NCI-H1930 (cell line): ENCODE results near the gene C2CD2L.
"Not testable (repeated sequence)": the region's sequence is repeated elsewhere in the genome, so short reads cannot be mapped to it uniquely, and the experiment has no call there.

ENCODE experiments used
- DNase-seq, 2 experiments: peaks; one replicate each; lab custom pipeline; 2025; lab: John Stamatoyannopoulos, UW

Gene C2CD2L

DNA sequence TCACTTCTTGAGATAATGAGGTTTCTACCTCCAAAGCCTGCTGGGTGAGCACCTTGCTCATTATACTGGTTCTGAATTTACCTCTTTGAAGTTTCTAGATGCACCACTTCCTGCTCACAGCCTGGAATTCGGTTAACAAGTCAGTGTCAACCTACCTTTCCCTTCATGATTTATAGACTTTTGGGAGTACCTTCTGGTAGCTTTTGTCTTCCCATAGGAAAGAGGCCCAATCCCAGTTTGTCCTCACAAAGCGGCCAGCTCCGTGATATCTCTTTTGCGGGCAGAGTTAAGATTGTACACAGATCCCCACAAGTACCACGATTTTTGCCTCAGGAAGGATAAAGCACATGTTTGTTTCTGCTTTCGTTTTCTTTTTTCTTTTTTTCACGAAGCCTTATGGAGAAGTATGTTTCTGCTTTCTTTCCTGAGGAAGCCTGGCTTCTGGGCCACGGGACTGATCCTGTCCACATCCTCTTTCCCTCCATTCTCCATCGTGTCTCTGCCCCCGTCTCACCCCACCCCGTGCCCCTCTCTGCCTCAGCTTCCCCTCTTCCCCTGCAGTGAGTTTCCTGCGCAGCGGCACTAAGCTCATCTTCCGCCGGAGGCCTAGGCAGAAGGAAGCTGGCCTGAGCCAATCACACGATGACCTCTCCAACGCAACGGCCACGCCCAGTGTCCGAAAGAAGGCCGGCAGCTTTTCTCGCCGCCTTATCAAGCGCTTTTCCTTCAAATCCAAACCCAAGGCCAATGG, 8.5 kb downstream of the C2CD2L start:
- no peak for DNase-seq

DNA sequence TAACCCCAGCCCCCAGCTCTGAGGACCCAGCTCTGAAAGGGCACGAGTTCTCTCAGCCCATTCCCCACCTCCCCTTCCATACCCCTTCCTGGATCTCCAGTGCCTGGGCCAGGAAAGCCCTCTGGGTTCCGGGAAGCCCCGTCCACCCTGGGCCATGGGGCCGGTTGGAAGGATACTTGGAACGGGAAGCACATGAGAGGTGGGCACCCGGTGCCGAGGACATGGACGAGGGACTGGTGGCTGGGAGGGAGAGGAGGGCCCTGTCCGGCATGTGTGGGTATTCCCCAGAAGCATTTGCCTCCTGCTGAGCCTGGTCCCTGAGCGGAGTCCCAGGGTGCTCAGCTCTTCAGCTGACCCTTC, 9.1 kb downstream of the C2CD2L start:
- no peak for DNase-seq

DNA sequence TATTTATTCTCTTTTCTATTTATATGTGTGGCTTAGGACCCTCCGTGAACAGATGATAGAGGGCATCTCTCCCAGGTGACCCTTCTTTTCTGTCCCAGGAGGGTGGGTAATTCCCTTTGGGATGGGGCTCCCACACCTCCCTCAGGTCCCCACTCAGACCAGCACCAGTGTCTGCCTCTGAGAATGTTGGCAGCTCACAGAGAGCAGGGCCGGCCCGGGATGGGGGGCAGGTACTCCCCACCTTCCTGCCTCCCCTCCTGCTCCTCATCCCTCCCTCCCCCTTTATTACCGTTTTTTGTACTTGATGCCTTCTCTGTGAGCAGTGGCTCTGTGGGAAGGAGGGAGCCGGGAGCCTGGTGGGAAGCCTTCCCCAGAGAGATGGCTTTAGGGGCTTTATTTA, 9.5 kb downstream of the C2CD2L start:
- no peak for DNase-seq

DNA sequence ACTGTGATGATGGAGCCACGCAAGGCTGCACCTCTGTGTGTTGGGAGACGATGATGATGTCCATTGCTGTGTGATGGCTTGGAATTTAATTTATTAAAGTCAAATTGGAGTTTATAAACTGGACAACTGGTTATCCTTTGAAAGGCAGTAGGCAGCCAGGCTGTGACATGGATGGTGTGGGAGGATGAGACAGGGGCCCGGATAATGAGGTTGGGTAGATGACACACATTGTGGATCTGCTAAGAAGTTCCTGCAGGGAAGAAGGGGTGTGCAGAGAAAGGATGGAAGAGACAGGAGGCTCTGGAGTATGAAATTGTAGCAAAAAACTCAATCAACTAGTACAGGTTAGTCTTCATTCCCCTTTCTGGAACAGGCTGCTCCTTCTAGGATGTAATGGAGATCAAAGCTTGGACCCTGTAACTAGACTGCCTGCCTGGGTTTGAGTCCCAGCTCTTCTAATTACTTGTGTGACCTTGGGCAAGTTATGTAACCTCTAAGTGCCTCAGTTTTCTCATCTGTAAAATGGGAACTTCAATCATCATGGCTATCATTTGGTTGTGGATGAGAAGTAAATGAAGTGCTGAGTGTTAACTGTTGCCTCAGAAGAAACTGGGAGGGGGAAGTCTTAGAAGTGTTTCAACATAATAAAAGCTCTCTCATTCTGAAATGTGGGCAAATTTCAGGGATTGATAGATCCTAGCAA, 10.0 kb downstream of the C2CD2L start:
- DNase-seq = no peak

DNA sequence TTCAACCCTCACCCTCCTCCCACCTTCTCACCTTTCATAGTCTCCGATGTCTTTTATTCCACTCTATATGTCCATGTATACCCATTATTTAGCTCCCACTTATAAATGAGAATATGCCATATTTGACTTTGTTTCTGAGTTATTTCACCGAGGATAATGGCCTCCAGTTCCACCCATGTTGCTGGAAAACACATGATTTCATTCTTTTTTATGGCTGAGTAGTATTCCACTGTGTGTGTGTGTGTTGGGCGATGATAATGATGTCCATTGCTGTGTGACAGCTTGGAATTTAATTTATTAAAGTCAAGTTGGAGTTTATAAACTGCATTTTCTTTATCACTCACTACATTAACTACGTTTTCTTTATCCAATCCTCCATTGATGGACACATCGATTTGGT, 11.1 kb downstream of the C2CD2L start:
- DNase-seq = no peak

DNA sequence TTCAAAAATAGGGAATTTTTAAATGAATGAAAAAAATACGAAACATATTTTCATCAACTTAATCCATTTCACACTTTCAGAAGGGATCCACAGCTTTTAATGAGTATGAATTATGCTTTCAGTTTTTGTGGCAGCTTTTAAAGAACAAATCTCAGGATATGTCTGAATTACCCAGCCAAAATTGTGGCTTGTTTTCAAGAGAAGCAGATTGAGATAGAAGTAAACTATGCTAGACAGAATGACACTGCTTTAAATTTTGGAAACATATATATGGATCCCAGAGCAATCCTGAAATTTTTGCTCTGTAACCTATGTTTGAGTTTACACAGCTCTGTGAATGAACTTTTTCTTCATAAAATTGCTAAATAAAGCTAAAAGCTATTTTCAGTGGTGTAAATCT, 11.8 kb downstream of the C2CD2L start:
- no peak for DNase-seq

DNA sequence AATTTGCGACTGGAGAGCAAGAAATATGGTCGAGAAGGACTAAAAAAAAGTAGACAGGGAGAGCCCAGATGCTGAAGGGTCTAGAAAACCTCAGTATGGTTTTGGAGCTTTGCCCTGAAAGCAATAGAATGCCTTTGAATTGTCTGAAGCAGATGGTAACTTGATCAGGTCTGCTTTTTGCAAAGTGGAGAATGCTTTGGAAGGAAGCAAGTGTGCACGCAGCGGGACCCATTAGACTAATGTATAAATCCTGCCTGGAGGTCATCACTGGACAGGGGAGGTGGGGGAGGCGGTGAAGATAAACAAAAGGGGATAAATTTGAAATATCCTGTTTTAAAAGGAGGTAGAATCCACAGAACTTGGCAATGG, 13.5 kb downstream of the C2CD2L start:
- DNase-seq = no peak

DNA sequence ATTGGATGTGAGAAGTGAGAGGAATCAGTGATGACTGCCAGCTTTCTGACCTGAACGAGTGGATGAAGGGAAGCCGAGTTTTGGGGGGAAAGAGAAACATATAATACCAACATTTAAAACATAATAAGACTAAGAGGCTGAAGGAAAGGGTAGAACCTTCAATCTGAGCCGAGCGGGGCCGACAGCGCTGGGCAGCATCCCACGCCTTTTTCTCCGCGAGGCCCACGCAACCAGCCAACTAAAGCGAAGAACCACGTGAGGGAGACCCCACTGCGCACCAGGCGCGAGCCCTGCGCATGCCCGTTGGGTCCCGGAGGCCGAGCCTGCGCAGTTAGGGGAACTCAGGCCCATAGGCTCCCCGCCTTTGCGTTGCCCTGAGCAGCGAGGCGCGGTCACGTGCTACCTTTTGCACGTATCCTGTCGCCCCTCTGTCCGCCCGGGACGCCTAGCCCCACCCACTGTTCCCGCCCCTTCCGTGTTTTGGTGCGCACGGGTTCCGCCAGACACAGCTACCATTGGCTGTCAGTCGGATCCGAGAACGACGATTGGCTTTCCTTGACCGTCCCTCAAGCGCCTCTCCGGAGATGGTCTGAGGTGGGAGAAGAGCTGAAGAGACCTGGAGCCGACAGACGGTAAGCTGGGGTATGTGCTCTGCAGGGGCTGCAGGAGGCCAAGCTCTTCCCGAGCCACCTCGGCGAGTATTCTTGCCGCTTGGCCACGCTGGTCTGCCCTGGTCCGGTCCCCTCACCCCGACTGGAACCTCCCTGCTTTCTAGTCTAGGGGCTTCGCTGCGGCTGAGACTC, 14.1 kb downstream of the C2CD2L start, which contains the start of gene HINFP:
HINFP (plus strand) TSS at position 573 of the 803 bp plus-strand sequence. CDS start 5,365 bp downstream, outside the sequence.
- peak; percentile 97 to 98 for DNase-seq

DNA sequence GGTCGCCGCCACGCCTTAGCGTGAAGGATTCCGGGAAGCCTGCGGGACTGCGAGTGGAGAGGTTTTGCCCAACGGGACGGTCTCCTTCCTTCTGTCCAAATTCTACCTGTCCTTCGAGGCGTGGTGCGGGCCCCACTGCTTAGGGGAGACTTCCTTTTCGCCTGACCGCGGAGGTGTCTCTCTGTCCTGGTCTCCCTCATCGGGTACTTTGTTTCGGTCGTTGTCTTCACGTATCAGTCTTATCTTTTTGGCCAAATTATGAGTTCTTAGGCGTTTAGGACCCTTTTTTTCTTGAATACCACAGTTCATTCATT, 14.6 kb downstream of the C2CD2L start:
- no peak for DNase-seq

DNA sequence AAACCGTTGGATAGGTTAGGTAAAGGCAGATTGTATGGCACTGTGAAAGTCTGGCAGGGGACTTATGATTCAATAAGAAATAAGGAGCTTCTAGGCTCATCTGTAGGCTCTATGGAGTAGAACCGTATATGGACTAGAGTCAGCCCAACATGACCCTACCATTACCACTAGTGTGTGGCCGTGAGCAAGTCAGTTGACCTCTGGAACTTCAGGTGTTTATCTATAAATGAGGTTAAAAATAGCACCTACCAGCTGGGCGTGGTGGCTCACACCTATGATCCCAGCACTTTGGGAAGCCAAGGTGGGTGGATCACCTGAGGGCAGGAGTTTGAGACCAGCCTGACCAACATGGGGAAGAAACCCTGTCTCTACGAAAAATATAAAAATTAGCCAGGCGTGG, 18.7 kb downstream of the C2CD2L start:
- no peak for DNase-seq

DNA sequence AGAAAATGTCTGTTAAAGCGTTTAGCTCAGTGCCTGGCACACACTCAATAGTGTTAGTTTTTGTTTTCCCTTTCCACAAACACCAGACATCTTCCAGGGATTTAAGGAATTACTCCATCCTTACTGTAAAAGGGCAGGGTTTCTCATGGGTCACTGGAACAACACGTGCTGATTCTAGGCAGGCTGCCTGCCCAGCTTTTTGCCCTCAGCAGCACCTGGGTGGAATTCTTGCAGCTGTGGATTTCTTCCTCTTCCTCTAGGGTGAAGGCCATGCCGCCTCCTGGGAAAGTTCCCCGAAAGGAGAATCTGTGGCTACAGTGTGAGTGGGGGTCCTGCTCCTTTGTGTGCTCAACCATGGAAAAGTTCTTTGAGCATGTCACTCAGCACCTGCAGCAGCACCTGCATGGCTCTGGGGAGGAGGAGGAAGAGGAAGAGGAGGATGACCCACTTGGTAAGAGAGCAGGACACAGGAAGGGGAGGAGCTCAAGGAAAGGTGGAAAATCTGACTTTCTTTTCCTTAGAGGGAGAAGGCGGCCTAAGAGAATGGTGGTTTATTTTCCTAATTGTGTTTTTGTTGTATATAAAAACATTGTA, 19.6 kb downstream of the C2CD2L start:
- no peak for DNase-seq

DNA sequence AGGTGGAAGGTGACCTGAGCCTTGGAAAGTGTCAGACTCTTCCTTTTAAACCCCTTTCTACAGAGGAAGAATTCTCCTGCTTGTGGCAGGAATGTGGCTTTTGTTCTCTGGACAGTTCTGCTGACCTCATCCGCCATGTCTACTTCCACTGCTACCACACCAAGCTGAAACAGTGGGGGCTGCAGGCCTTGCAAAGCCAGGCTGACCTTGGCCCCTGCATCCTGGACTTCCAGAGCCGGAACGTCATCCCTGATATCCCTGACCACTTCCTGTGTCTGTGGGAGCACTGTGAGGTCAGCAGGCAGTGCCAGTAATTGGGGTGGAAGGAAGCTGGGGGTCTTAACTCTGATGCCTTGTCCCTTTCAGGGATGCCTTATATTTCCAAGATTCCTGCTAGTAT, 23.5 kb downstream of the C2CD2L start:
- no peak for DNase-seq

DNA sequence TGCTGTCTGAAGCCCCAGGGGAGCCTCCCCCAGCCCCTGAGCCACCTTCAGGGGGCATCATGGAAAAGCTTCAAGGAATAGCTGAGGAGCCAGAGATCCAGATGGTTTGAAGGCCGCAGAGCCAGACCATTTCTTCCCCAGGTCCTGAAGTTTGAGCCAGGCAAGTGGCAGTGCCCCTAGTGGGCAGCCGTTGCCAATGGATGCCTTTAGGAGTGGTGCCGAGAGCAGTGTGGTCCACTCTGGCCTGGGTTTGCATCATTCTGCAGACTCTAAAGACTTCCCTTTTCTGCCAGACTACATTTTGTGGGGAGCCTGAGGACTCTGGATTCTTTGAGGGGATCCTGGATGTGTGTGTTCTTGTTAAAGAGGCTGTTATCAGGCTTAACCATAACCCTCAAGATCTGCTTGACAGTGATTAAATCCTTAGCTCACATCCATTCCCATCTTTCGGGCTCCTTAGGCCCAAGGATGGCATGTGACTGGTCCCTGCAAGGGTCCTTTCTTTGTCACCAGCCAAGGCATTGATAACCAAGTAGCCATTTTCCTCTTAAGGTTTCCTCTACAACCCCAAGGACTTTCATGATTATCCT, 27.3 kb downstream of the C2CD2L start:
- DNase-seq = no peak

DNA sequence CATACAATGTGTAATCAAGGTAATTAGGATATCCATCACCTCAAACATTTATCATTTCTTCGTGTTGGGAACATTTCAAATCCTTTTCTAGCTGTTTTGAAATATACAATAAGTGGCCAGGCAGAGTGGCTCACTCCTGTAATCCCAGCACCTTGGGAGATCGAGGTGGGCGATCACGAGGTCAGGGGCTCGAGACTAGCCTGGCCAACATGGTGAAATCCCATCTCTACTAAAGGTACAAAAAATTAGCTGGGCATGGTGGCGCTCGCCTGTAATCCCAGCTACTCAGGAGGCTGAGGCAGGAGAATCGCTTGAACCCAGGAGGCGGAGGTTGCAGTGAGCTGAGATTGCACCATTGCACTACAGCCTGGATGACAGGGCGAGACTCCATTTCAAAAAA, 32.1 kb downstream of the C2CD2L start:
- not testable (repeated sequence) for DNase-seq

DNA sequence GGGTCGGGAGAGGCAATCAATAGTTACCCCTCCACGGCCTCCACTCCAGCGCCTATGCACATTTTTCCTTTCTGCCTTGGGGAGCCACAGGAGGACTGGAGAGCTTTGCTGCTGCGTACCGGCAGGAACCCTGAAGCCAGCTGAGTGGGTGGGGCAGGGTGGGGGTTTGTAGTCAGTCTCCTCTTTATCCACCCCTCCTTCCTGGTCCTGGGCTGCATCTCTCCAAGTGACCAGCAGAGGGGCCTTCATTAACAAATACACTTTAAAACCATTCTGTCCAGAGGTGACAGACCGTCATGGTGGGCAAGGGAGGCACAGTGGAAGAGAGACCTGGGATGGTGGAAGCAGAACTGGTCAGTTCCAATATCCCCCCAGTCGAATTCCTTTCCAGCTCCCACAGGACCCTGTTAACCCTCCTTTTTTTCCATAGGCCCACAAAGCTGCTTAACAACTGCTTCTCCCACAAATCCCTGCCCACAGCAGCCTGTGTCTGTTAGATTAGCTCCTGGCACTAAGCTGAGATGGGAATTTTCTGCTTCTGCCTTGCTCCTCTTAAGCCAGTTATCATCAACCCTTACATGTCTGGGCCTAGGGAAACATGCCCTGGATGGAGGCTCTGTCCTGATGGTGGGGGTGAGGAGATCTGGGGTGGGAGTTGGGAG, 37.8 kb downstream of the C2CD2L start:
- peak; percentile 32 to 42 for DNase-seq

DNA sequence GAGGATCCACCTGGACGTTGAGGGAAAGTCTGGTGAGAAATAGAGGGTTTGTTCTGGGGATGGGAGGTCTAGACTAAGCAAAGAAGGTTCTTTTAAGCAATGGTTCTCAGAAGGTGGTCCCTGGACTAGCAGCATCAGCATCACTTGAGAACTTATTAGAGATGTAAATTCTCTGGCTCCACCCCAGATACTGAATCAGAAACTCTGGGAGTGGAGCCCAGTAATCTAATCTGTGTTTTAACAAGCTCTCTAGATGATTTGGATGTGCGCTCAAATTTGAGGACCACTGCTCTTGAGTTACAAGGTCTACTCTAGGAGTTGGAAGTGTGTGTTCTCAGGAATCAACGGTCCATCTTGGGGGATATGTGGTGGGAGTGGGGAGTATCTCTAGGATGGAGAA, 38.4 kb downstream of the C2CD2L start:
- no peak for DNase-seq

DNA sequence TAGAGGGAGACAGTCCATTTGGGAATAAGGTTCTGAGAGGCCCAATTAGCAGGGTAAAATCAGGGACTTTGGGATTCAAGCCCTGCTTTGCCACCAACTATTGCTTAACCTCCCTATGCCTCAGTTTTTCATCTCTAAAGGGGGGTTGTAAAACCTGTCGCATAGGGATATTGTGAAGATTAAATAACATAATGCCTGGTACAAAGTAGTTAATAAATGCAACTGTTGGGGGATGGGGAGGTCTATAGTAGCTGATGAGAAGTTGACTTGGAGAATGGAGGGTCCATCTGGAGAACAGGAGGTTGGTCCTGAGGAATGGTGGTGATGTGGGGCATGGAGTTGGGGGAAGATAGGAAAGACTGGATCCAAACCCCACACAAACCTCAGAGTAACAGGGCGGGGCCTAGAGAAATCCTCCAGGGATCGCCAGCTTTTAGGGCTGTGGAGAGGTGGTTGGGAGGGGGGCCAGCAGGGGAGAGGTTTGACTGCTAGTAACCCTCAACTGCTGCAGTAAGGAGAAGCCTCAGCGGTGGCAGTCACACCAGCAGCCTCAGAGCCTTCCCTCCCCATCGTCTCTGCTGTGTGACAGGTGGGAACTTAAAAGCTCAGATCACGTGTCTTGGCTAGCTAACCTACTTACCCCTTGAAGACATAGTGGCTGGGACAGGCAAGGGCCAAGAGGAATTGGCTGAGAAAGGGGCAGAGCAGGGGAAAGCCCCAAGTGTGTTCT, 40.6 kb downstream of the C2CD2L start:
- no peak for DNase-seq

DNA sequence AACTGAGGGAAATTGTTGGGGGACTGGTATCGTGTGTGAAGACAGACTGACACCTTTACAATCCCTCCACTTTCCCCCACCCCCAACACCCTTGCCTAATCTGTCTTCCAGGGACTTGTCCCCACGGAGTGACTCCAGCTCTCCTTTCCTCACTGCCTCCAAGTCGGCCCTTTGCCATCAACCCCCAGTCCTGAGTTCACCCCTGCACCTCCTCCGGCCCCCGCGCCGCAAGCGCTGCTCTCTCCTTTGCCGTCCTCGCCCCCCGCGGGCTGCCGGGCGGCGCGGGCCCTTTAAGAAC, 41.5 kb downstream of the C2CD2L start:
- DNase-seq = no peak

DNA sequence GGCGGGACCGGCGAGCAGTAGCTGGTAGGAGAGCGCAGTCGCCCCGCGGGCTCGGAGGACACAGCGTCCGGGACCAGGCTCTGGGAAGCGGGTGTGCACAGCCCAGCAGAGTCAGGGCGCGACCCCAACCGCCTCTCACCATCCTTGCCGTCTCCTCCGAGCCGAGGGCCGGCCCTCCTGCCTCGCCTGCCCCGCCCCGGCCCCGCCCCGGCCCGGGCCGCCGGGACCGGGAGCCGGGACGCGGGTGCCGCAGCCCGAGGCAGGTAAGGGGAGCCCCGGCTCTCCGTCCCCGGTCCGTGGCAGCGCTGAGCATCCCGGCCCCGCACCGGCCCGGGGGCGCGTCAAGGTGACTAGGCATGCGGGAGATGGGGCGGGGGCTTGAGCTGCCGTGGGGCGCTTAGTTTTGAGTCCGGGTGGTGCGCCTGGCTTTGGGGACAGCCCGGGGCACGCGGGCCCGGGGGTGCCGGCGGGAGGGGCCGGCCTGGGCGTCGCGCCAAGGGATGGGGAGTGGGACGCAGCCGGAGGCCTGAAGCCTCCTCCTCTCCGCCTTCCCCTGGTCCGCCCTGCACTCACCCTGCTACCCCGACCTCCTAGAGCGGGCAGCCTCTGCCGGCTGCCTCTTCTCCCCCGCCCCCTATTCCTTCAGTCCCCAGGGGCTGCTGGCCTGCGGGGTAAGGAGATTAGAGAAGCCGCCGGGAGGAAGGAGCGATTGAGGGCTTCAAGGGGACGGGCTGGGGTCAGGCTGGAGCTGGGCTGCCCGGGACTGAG, 42.1 kb downstream of the C2CD2L start, which contains the start of gene ABCG4:
ABCG4 (plus strand) TSS at position 35 of the 768 bp plus-strand sequence. CDS start 914 bp downstream, outside the sequence.
- DNase-seq = no peak

DNA sequence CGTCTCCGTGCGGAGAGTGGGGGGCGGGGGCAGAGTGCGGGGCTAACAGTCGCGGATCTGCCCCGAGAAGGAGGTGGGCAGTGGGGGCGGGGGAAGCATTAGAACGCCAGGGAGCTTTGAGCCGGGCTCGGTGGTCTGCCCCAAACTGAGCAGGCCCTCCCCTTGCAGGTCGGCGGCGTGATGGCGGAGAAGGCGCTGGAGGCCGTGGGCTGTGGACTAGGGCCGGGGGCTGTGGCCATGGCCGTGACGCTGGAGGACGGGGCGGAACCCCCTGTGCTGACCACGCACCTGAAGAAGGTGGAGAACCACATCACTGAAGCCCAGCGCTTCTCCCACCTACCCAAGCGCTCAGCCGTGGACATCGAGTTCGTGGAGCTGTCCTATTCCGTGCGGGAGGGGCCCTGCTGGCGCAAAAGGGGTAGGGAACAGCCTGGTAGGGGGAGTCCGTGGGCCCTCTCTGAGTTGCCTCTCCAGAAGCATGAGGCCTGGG, 42.7 kb downstream of the C2CD2L start:
- DNase-seq = no peak
